GM21737 (cell line): Measurements from ENCODE around the gene ASB16.
"Not testable (repeated sequence)": the region's sequence is repeated elsewhere in the genome, so short reads cannot be mapped to it uniquely, and the experiment has no call there.

Experiments
- ATAC-seq: cut with Tn5 transposase; IDR thresholded peaks from one replicate; pipeline ENCODE4 v1.9.1; 2021; ENCODE audit warnings: mild to moderate bottlenecking, moderate library complexity; ENCODE audit not compliant: unreplicated experiment

Gene ASB16

GRCh38 chr17:44170499-44171201, at the start of gene ASB16:
Gene ASB16, plus strand, starts transcription at chr17:44170704. Its CDS starts 86 bp downstream, at chr17:44170790.
- ATAC-seq, result no peak

GRCh38 chr17:44120851-44121605, 49.5 kb upstream of the ASB16 start:
- ATAC-seq, result no peak

- no peak for ATAC-seq
Observed at GRCh38 chr17:44121997-44122815, 48.3 kb upstream of the ASB16 start.

DNA sequence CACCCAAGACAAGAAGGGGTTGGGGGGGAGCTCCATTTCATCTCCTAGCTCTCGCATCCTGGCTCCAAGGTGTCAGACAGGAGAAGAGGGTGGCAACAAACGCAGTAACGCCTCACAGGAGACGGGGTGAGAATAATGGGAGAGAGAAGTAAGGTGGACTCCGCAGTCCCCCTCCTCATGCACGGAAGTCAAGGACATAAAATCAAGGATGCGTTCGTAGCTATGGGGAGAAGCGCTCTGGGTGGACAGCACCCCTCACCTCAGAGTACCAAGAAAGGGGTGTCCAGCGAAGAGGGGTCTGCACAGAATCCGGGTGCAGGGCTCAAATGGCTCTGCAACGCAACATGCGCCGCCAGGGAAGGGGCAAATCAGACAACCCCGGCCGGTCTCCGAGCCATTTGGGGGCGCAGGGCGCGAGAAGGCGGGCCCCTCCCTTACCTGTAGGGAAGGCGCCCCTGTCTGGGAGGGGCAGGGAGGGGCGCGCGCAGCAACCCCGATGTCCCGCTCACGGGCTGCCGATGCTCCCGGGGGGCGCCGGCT, 47.6 kb upstream of the ASB16 start:
- peak; percentile 27 for ATAC-seq

DNA sequence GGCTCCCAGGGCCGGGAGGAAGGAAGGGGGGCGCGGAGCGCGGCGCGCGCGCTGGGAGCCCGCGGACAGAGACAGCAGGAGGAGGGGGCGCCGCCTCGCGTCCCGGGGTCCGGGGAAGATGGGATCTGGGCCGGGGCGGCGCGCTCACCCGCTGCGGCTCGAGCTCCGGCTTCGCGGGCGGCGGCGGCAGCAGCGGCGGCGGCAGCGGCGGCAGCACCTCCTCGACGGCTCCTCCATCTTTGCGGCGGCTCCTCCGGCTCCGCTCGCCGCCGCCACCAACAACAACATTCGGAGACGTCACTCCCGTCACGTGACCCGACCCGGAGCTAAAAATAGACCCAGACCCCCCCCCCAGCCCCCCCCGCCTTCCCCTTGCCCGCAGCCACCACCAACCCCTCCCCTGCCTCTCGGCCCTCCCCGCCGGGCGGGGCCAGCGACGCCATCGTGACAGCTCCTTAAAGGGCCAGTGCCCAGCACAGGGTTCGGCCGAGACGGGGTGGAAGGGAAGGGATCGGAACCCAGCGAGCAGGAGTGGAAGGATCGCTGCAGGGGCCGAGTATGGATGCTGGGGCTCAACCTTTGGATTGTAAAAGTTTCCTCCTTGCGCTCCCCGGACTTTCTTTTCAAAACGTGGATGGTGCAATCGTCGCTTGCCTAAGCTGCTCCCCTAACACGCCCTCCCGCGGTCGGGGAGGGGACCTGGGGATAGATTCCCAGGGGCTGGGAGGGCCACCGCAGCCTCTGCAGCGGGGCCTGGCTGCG, 47.0 kb upstream of the ASB16 start, which contains the start of gene HDAC5:
HDAC5 (minus strand) TSS at position 286 of the 762 bp plus-strand sequence. CDS start 6,126 bp downstream, outside the sequence.
- peak; percentile 87 for ATAC-seq

- no peak for ATAC-seq
Observed at GRCh38 chr17:44124118-44124438, 46.4 kb upstream of the ASB16 start.

GRCh38 chr17:44128383-44128782, 42.1 kb upstream of the ASB16 start:
- ATAC-seq, result no peak

DNA sequence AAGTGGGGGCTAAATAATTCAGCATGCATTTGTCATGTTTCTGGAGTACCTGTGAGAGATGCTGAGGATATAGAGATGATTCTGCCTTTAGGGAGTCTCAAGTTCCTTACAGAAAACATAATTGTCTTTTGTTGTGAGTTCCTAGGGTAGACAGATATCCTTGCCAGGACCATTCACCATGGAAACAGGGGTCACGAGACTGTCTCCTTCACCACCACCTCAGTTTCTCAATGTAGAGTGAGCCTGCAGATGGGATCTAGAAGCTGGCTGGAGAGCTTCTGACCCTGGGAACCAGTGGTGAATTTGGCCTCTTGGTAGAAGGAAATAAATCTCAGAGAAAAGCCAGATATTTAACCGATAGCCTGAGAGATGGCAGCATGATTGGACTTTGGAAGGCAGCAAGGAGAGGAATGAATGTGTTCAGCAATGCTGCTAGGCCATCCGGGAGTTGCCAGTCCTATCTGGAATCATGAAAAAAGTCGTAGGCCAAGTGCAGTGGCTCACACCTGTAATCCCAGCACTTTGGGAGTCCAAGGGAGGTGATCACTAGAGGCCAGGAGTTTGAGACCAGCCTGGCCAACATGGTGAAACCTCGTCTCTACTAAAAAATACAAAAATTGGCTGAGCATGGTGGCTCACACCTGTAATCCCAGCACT, 39.7 kb upstream of the ASB16 start:
- no peak for ATAC-seq

GRCh38 chr17:44131372-44131771, 39.1 kb upstream of the ASB16 start:
- not testable (repeated sequence) for ATAC-seq

DNA sequence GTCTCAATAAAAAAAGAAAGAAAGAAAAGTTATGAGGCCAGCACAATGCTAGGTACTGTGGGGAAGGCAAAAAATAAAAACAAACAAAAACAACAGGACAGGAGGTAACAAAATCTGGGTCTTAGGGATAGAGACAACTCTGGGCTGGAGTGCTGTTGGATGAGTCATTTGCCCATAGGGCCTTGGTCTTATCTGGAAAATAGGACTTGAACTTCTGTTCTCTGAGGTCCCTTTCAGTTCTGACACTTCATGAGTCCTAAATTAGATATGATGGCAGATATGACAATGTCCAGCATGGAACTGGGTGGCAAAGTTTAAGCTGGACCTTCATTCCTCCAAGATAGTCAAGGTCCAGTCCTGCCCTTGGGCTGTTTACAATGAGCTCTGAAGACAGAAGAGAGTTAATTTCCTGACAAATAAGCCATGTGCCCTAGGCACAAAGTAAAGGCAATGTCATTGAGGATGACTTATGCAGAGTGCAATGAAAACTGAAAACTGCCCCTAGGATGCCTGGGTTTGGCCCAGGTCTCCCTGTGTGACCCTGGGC, 38.2 kb upstream of the ASB16 start:
- no peak for ATAC-seq

- ATAC-seq, result no peak
Observed at GRCh38 chr17:44133918-44134476, 36.5 kb upstream of the ASB16 start.

- no peak for ATAC-seq
Observed at GRCh38 chr17:44134752-44135568, 35.5 kb upstream of the ASB16 start.

DNA sequence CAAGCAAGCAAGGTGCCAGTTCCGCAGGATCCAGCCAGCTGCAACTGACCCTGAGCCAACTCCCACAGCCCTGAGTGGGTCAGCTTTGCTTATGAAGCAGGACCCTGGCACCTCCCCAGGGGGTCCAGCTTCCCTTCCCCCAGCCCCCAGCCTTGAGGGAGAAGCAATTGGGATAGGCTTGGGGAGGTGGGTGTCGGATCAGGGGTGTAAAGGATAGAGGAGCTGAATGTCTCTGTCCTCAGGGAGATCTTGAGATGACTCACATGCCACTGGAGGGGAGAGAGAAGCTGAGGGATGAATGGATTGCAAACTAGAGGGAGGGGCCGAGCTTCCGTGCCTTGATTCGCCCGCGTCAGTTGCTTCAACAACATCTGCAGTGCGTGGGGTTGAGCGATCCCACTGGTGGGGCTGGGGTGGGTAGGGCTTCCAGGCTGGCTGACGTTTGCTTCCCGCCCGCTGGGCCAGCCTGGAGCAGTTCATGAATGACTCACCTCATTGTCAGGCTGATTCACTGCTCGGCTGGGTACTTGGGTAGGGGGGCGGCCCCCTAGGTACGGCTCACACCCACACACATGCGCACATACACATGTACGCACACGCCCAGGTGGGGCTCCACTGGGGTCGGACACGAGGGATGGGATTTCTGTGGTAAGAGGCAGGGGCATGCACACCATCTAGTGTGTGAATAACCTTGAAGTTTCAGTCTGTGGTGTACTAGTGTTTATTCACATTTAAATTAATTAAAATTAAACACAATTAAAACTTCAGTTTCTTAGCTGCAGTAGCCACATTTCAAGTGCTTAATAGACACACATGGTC, 32.4 kb upstream of the ASB16 start:
- no peak for ATAC-seq

DNA sequence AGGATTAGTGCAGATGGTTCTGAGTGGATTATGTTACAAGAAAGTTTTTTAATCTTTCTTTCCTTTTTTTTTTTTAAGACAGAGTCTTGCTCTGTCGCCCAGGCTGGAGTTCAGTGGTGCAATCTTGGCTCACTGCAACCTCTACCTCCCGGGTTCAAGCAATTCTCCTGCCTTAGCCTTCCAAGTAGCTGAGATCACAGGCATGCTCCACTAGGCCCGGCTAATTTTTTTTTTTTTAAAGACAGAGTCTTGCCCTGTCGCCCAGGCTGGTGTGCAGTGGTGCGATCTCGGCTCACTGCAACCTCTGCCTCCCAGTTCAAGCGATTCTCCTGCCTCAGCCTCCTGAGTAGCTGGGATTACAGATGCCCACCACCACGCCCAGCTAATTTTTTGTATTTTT, 26.6 kb upstream of the ASB16 start:
- ATAC-seq, result not testable (repeated sequence)

DNA sequence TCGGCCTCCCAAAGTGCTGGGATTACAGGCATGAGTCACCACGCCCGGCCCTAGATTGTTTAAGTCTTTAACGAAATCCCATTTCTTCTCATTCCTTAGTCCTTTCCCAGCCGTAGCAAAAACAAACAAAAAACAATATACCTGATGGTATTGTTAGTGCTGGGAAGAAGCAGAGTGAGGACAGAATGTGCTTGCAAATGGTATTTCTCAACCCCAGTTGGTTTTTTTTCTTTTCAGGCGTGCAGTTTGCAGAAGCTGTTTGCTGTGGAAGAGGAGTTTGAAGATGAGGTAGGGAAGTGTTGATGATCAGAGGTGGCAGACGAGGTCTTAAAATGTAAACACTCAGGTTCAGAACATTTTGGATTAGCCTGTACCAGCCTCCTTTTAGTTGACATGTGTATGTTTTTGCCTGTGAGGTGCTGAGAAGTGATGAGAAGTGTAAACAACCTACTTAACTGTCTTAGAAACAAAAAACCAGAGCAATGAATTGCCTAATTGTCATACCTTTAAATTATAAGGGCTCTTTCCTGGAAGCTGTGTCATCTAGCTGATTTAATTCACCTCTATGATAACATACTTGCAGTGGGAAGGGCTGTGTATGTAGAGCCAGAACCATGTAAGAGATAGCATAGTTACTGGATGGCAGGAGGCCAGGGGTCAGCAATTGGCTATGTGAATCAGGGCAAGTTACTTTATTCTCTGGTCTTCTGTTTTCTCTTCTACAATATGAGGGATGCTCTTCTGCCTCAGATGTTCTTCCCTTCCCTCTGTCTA, 25.4 kb upstream of the ASB16 start:
- no peak for ATAC-seq

DNA sequence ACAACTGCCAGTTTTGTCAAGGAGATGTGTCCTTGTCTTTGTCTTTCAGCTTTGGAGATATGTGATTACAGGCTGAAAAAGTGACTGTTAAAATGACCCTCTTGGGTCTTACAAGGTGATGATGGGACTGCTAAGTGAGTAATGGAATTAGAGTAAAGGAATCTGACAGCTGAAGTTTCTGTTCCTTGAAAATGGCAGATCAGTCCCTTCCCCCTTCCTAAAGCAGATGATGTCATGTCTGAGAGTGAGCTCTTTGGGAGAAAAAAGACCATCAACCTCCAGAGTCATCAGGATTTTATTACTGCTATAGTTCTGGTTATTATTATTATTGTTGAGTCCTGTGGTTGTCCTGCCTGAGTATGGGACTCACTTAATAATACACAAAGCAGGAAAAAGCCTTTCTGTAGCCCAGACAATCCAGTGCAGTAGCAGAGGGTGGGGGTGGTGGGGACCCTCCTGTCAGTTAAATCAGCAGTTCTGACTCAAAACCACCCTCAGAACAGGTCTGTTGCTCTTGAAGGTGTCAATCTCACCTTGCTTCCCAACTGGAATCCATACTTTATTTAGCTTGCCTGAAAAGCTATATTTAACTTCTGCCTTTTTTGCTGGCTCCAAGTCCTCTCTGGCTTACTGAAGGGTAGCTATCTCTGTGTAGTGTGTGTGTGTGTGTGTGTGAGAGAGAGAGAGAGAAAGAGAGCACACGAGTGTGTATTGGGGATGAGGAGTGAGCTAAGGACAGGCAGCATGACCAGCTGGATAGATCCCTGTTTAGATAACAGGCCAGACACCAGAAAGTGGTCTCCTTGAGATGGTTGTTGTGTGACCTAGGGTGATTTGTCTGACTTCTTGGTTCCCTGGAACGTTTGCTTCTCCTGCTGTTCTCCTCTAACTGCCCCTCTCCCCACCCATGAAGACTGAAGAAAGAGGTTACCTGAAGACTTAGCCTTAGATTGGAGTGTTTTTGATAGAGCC, 23.8 kb upstream of the ASB16 start:
- ATAC-seq, result no peak
